ENCODE data around the gene TERT.

DNA sequence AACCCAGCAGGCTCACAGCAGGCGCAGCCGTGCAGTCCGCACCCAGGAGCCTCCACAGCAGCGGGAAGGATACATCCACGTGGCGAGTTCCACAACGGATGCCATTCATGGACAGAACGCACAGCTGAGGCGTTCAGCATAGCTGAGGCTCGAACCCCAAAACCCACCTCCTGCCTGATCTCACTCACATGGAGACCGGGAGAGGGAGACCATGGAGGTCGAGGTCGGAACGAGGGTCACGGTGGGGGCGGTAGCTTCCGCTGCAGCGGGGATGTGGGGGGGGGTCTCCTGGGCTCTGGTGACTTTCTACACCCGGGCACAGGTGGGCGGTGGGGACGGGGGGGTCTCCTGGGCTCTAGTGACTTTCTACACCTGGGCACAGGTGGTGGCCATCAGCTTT is 17.5 kb downstream of the TERT start:
- TF ChIP-seq, protein P1, sequence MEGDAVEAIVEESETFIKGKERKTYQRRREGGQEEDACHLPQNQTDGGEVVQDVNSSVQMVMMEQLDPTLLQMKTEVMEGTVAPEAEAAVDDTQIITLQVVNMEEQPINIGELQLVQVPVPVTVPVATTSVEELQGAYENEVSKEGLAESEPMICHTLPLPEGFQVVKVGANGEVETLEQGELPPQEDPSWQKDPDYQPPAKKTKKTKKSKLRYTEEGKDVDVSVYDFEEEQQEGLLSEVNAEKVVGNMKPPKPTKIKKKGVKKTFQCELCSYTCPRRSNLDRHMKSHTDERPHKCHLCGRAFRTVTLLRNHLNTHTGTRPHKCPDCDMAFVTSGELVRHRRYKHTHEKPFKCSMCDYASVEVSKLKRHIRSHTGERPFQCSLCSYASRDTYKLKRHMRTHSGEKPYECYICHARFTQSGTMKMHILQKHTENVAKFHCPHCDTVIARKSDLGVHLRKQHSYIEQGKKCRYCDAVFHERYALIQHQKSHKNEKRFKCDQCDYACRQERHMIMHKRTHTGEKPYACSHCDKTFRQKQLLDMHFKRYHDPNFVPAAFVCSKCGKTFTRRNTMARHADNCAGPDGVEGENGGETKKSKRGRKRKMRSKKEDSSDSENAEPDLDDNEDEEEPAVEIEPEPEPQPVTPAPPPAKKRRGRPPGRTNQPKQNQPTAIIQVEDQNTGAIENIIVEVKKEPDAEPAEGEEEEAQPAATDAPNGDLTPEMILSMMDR (IDR thresholded peaks at IDR 0.05): no peak
- no peak for TF ChIP-seq EZH2 (IDR thresholded peaks at IDR 0.05)
